Measurements from ENCODE around the gene HECTD4. TPM values are rescaled to one million over a fixed set of nuclear protein-coding genes. Genes with fewer than 3 reads are reported as not detected.

Gene HECTD4
- total and polyA plus RNA-seq, 2 experiments from 2014 or later: 25.7 to 36.9 TPM

- Histone ChIP-seq H3K9me2 (ENCODE audit: insufficient read depth) (no peaks in the 10 kb centered on the region), H3K36me3 (ENCODE audit: insufficient read depth) (peaks cover 3% of the 10 kb centered on the region), H4K20me1 (replicated peaks; ENCODE audit: insufficient read depth) (peaks cover 3% of the 10 kb centered on the region; the same call in 1 of the 2 replicates), H3K27me3 (ENCODE audit: insufficient read depth) (no peaks in the 10 kb centered on the region), H3K4me3 (no peak overlapping the region), H2AFZ (no peak overlapping the region), H3K4me1 (ENCODE audit: insufficient read depth) (peaks cover 12% of the 10 kb centered on the region), H3K27ac (ENCODE audit: low read depth) (no peak overlapping the region; the same call in 1 of the 2 replicates), H3F3A (replicated peaks; ENCODE audit: low read depth) (no peaks in the 10 kb centered on the region), H3K79me2 (replicated peaks; ENCODE audit: insufficient read depth) (no peaks in the 10 kb centered on the region), H3K4me2 (no peak overlapping the region)
- Mint-ChIP-seq H3K27me3 (ENCODE audit: insufficient read depth, low read depth, poor library complexity) (peaks cover 7% of the 10 kb centered on the region), H3K27ac (peak overlapping the region; percentile 31; the same call in 1 of the 2 replicates), H3K9me3 (no peaks in the 10 kb centered on the region), H3K4me1 (peaks cover 19% of the 10 kb centered on the region), H3K4me3 (no peak overlapping the region), H3K36me3 (ENCODE audit: low read depth) (peaks cover 35% of the 10 kb centered on the region)
- TF ChIP-seq POLR2AphosphoS5 (IDR thresholded peaks at IDR 0.05; ENCODE audit: low read depth): no peak
- DNase-seq (ENCODE audit: low spot score) (no peak), ATAC-seq (no peak)
Observed at GRCh38 chr12:112180422-112180821, 201.8 kb downstream of the HECTD4 start.

- no peak overlapping the region; the same call in none of the 2 replicates for H3K27ac ChIP-seq (ENCODE audit: low read depth)
- H3K36me3 ChIP-seq (ENCODE audit: insufficient read depth): peaks cover 3% of the 10 kb centered on the region
- Mint-ChIP-seq H3K4me3 (no peak overlapping the region), H3K9me3 (no peaks in the 10 kb centered on the region), H3K4me1 (peaks cover 19% of the 10 kb centered on the region), H3K27ac (peak overlapping the region; percentile 31; the same call in 1 of the 2 replicates), H3K27me3 (ENCODE audit: insufficient read depth, low read depth, poor library complexity) (peaks cover 7% of the 10 kb centered on the region), H3K36me3 (ENCODE audit: low read depth) (peaks cover 39% of the 10 kb centered on the region)
- DNase-seq (ENCODE audit: low spot score) (no peak), ATAC-seq (peak; percentile 53)
- no peaks in the 10 kb centered on the region for H3K27me3 ChIP-seq (ENCODE audit: insufficient read depth)
- H3K9me2 ChIP-seq (ENCODE audit: insufficient read depth): no peaks in the 10 kb centered on the region
- H2AFZ ChIP-seq: no peak overlapping the region
- TF ChIP-seq ZNF462 (CRISPR knock-in tag; IDR thresholded peaks at IDR 0.05) (no peak), EZH2phosphoT487 (IDR thresholded peaks at IDR 0.05; ENCODE audit: unreplicated experiment) (no peak), ZNF114 (CRISPR knock-in tag; IDR thresholded peaks at IDR 0.05) (no peak), EZH2 (IDR thresholded peaks at IDR 0.05; ENCODE audit: low read depth, unreplicated experiment) (no peak), NANOG (IDR thresholded peaks at IDR 0.05; ENCODE audit: borderline replicate concordance) (no peak), REST (IDR thresholded peaks at IDR 0.05; ENCODE audit: unreplicated experiment) (no peak), ZNF331 (CRISPR knock-in tag; IDR thresholded peaks at IDR 0.05; ENCODE audit: low read depth) (no peak), STAT1 (IDR thresholded peaks at IDR 0.05; ENCODE audit: unreplicated experiment) (no peak), JUNB (IDR thresholded peaks at IDR 0.05; ENCODE audit: unreplicated experiment) (no peak)
- H4K20me1 ChIP-seq (replicated peaks; ENCODE audit: insufficient read depth): peaks cover 3% of the 10 kb centered on the region; the same call in 1 of the 2 replicates
- no peaks in the 10 kb centered on the region for H3K79me2 ChIP-seq (replicated peaks; ENCODE audit: insufficient read depth)
- no peak overlapping the region for H3K4me3 ChIP-seq
- no peaks in the 10 kb centered on the region for H3F3A ChIP-seq (replicated peaks; ENCODE audit: low read depth)
- no peak overlapping the region for H3K4me2 ChIP-seq
- H3K4me1 ChIP-seq (ENCODE audit: insufficient read depth): peaks cover 12% of the 10 kb centered on the region
Observed at GRCh38 chr12:112179916-112180315, 202.3 kb downstream of the HECTD4 start.

Measured in GM23338 (cell line).